Inferior parietal cortex (tissue), 1 donor: ENCODE results near the gene CMYA5.

Source experiments
- DNase-seq: peaks from one replicate; pipeline ENCODE4 v3.0.0-alpha.2; 2016; ENCODE audit errors: extremely low spot score

CMYA5 gene

GRCh38 chr5:79793722-79794121 is 104.1 kb downstream of the CMYA5 start:
- no peak for DNase-seq

DNA sequence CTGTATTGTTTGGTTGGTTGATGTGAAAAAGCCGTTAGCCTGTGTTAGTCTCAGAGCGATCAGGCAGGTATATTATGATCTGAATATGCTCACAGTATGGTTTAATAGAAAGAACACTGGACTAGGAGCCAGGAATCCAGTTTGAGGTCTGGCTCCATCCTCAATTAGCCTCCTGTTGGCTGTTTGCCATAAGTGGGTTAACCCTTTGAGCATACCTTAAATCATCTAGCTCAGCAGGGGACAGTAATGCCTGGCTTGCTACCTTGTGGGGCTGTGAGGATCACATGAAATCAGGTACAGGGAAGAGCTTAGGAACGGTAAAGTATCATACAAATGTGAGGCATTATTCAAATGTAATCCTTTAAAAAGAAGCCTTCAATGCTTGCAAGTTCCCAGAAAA is 104.7 kb downstream of the CMYA5 start:
- no peak for DNase-seq

DNA sequence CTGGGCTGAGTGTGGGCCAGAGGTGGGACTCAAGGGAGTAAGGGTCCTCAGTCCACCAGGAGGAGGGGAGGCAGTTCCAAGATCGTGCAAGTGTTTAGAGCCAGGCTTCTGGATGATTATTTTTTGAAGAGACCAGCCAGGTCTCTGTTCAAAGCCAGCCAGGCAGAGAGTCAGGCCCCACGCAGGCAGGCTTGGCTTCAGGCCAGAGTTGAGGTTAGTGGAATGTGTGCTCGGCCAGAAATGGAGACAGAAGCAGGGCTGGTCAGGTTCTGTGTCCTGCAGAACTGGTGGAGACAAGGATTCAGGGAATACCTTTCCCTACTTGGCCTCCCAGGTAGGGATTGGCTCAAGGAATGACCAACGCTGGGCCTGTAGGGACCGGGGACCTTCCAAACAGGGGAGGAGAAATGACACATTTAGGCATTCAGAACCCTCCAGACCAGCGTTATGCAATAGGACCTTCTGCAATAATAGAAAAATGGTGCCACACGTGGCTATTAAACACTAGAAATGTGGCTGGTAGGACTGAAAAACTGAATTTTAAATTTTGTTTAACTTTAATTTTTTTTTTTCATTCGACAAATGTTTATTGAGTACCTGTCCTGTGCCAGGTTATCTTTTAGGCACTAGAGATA is 106.2 kb downstream of the CMYA5 start:
- DNase-seq = no peak

- no peak for DNase-seq
Measured at GRCh38 chr5:79798893-79799590, 109.4 kb downstream of the CMYA5 start.

DNA sequence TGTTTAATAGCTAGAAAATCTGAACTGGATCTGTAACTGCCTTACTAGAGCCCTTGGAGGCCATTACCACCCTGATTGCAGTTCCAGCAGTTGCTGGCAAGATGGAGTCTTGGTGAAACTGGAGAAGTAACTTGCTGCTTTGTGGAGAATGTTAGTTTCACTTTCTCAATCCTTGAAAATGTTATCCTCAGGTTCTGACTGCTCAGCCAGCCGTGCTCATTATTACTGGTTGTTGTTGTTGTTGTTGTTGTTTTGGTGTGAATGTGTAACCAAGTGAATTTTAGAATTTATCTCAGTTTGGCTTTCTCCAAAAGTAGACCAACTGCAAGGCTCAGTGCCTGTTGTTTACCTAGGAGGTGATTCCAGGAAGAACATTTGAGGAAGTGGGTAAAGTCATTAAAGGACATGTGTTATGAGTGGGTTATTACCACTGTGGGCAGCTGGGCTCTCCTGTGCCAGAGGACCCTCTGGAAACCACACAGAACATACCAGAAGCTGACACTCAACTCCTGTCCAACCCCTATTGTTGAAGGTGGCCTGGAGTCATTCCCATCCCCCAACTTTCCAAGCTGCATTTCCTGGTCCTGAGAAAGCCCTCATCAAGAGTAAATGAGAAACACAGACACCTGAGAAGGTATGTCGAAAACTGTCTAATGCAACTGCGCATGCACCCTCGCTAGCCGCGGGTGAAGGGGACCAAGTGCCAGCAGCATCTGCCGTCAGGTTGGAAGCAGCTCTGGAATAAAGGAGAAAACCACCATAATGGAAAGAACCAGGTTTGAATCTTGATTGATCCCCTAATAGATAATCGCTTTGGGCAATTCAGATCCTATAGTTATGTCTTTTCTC is 111.6 kb downstream of the CMYA5 start:
- no peak for DNase-seq

DNA sequence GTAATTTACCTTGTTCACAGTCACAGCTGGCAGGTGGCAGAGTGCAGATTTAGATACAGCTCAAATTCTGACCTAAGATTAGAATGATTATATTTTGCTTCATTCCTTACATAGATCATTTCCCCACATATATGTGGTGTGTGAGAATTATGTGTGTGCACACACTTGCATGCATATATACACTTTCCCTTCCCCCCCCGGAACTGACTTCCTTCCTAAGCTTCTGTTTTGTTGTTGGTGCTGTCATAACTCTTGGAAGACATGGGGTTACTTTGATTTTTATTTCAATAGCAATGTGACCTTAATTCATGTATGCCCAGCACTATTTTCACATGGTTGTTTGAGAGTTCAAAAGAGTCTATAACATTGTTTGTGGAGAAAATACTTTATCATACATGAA is 112.8 kb downstream of the CMYA5 start:
- no peak for DNase-seq

GRCh38 chr5:79803007-79803406 is 113.4 kb downstream of the CMYA5 start:
- DNase-seq = no peak

- DNase-seq = peak; percentile 46
Measured at GRCh38 chr5:79806741-79807140, 117.1 kb downstream of the CMYA5 start.

DNA sequence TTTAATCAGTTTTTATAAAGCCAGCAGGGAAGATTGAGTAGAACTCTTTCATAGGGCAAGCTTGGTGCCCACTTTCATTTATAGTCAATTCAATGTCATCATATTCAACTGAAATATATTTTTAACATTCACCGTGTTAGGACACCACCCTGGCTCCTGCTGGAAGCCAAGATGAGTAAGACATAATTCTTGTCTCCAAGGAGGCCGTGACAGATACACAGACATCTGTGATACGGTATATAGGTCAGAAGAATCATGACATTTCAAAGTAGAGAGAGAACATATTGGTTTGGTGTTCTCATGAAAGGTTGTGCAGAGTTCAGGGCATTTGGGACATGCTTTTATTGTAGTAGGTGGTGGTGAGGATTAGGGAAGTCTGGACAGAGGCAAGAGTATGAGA is 120.1 kb downstream of the CMYA5 start:
- no peak for DNase-seq

- no peak for DNase-seq
Measured at GRCh38 chr5:79811081-79811480, 121.4 kb downstream of the CMYA5 start.

DNA sequence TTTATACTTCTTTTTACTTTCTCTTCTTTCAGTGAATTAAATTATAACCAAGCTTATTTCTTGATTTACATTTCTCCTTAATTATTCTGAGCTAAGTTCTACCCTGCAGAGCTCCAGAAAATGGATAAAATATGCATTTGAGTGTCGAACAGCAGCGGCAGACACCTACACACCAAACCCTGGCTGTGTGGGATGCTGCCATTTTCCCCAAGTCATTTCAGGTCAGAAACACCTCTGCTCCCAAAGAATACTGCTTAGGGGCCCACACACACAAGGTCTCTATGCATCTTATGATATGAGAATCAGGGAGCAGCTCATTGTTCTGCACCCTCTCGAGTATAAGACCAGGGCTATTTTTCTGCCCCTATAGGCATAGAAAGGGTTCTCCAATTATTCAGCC is 122.3 kb downstream of the CMYA5 start:
- no peak for DNase-seq

DNA sequence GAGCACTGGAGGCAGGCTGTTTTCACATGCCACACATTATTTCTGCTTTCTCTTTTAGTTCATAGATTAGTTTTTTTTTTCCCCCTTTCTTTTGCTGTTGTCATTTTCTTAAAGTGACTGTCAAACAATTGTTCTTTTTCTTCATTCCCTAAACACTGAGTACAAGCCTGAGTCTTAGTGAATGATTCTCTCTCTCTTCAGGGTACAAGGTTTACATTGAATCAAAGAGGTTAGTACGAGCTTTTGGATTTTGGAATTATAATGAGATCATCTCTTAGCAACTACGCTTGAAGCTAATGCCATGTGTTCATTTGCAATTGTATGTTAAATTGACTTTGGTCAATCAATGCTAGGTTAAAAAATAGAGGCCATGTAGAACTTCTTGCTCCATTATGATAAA is 125.1 kb downstream of the CMYA5 start:
- DNase-seq = no peak

GRCh38 chr5:79816014-79816413 is 126.4 kb downstream of the CMYA5 start:
- DNase-seq = no peak

GRCh38 chr5:79820648-79821047 is 131.0 kb downstream of the CMYA5 start:
- DNase-seq = no peak

GRCh38 chr5:79824444-79824843 is 134.8 kb downstream of the CMYA5 start:
- no peak for DNase-seq

DNA sequence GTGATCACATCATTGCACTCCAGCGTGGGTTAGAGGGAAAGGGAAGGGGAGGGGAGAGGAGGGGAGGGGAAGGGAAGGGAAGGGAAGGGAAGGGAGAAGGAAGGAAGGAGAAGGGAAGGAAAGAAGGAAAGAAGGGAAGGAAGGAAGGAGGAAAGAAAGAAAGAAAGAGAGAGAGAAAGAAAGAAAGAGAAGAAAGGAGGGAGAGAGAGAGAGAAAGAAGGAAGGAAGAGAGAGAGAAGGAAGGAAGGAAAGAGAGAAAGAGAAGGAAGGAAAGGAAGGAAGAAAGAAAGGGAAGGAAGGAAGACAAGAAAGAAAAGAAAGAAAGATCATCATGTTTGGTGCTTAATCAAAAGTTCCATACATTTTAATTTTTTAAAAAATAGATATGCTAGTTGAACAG is 136.2 kb downstream of the CMYA5 start:
- no peak for DNase-seq

DNA sequence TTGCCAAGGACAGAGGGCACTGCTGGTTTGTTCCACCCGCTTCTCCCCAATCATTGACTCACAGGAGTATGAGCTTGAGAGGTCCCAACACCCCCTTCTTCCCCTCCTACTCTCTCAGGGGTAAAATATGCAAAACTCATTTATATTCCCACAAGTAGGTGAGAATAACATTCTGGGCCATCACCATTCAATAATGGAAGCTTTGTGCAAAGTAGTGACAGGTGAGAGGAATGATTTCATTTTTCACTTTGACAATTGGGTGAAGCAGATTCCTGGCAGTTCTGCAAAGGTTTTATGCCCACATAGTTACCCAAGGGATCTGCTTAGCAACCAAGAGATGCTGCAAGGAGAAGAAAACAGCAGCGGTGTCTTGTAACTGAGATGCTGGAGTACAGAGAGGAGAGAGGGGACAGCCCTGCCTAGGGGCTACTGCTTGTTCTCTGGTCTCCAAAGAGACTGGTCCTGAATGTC is 137.6 kb downstream of the CMYA5 start:
- DNase-seq = no peak

DNA sequence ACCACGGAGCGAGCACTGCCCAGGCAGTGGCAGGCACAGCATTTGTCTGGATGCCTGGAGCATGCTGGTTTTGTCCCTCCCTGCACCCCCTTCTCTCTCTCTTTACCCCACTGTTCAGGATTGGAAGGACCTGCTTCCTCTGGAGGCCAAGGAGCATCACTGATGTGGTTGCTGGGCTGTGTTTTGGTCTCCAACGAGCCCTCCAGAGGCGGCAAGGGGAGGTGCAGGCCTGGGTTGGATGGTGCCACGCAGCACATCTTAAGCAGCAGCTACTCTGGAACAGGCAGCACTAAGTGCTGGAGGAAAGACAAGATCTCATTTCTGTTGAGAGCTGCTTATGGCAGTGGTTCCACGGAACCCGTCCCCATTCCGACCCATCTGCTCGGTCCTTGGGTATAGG is 139.6 kb downstream of the CMYA5 start:
- DNase-seq = no peak

DNA sequence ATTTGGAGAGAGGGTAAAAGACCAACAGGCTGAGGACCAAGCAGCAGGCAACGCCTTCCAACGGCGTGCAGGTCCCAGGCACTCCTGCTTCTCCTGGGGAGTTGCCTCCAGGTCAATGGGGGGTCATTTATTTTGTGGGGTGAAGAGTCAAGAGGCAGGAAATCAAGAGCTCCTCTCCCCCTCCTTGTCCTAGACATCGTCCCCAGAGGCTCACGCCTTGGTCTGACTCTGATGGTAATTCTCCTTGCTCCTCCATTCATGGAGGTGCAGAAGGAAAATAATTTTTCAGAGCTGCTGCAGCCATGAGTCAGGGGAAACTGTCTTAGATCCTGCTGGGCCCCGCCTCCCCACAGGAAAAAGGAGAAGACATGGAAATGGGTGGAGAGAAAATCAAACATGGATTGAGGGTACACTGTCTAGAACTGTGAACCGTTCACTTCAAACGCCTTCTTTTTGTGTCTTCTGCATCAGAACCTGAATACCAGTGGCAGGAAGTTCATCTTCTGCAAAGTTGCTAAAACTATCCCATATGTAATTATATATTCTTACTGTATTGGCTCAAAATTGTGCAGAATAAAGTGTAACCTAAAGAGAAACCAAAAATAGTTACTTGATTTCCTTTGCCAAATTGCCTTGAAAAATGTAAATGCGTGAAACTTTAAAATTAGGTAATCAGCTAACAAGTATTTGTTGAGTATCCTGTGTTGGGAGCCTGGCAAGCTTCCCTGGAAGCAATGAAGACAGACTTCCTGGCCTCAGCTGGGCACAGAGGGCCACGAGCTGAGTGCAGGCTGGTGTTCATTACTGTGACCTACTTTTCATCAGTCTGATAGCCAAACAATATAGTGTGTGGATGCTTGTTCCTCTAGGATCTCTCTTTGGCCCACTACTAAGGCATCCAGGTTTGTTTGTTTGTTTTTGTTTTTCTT is 142.0 kb downstream of the CMYA5 start:
- no peak for DNase-seq

- DNase-seq = no peak
Measured at GRCh38 chr5:79832911-79833310, 143.3 kb downstream of the CMYA5 start.

DNA sequence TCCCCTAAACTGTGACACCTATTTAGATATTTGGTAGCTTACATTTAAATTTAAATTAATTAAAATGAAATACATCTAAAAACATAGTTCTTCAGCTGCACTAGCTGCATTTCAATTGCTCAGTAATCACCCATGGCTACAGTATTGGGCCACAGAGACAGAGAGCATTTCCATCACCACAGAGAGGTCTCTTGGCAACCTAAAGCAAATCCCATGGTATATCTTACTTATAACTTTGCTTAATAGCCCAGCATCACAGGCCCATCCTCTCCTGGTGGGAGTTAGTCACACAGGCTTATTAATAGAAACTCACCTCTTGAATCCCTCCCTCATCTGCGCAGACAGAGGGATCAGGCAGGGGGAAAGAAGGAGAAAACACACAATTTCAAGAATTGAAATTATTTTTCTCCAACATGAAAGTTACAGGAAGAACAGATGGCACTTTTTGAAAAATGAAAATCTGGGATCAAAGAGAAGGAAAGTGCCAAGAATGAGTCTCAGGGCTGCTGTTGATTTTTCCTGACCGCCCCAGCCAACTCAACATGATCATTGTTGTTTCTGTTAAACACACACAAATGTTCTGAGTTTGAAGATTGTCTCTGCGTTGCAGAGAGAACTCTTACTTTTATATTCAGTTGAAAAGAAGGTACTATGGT is 144.6 kb downstream of the CMYA5 start:
- DNase-seq = no peak
